Upper lobe of left lung (tissue), 6 donors: ENCODE results near the gene DGLUCY. TPM values are rescaled to one million over a fixed set of nuclear protein-coding genes. Genes with fewer than 3 reads are reported as not detected.

Experiments
- ATAC-seq, 2 donors: fragments of 200-7000 bp; cut with Tn5 transposase; one replicate each; pipeline ENCODE4 v1.9.1; 2022; ENCODE audit warnings: mild to moderate bottlenecking in 2 of 2, moderate library complexity in 2 of 2; ENCODE audit not compliant: low FRiP score in 2 of 2
- DNase-seq, 2 donors: peaks; one replicate each; pipeline ENCODE4 v3.0.0-alpha.2; 2019 to 2020
- H3K27ac ChIP-seq, 4 donors: fragments of 200-600 bp; sonication (generic); one replicate each; pipeline ENCODE4 v1.5.1; 2016 to 2019
- H3K27me3 ChIP-seq, 4 donors: fragments of 200-600 bp; sonication (generic); one replicate each; pipeline ENCODE4 v1.5.1; 2017 to 2019
- H3K36me3 ChIP-seq, 4 donors: fragments of 200-600 bp; sonication (generic); one replicate each; pipeline ENCODE4 v1.5.1; 2016 to 2019
- H3K4me1 ChIP-seq, 4 donors: fragments of 200-600 bp; sonication (generic); one replicate each; pipeline ENCODE4 v1.5.1; 2018 to 2019
- H3K4me3 ChIP-seq, 4 donors: fragments of 200-600 bp; sonication (generic); one replicate each; pipeline ENCODE4 v1.5.1; 2017 to 2019; ENCODE audit warnings: mild to moderate bottlenecking in 2 of 4, moderate library complexity in 1 of 4
- H3K9me3 ChIP-seq, 4 donors: fragments of 200-600 bp; sonication (generic); one replicate each; pipeline ENCODE4 v1.5.1; 2018 to 2019
- CTCF ChIP-seq, 6 experiments: fragments of 450-650 bp in 4 of 6; fragments of 200-600 bp in 2 of 6; sonication (generic) in 2 of 6; IDR thresholded peaks; one replicate each; pipeline ENCODE4 v1.5.1; 2016 to 2019; ENCODE audit warnings: antibody characterized with exemption in 6 of 6
- EP300 ChIP-seq, 4 donors: sonication (generic); formaldehyde crosslinking; IDR thresholded peaks; one replicate each; pipeline ENCODE4 v1.5.1; 2017; ENCODE audit warnings: antibody characterized with exemption in 4 of 4, control low read depth in 2 of 4
- POLR2A ChIP-seq, 4 donors: fragments of 450-650 bp; IDR thresholded peaks; one replicate each; pipeline ENCODE4 v1.5.1; 2016 to 2017; ENCODE audit warnings: antibody characterized with exemption in 4 of 4, mild to moderate bottlenecking in 2 of 4
- POLR2AphosphoS5 ChIP-seq, 2 donors: sonication (generic); formaldehyde crosslinking; IDR thresholded peaks; one replicate each; pipeline ENCODE4 v1.5.1; 2017; ENCODE audit warnings: antibody characterized with exemption in 2 of 2
- WGBS, 2 donors: methylation state at CpG; one replicate each; pipeline ENCODE4 v1.1.5; 2017 to 2018; 5-methylcytosine and 5-hydroxymethylcytosine counted together
- total RNA-seq, 6 donors: library from RNA; depleted of rRNA in 4 of 6; stranded (reverse); fragments of >200 nt in 4 of 6; gene quantifications; one replicate each; pipeline versions ENCODE4 v1.1.0 to v1.2.1, GENCODE V29; 2016 to 2021
- donor health status: DM: no; HTN: no; CAD: no; lungs with moderate emphysema.
- donor health status: DM: no; HTN: yes; CAD: no; lungs with severe emphysema.

Gene DGLUCY
- total RNA-seq, 6 donors from 2014 or later, result 54.7 to 141 (median 80.3) TPM

- TF ChIP-seq EP300 (IDR thresholded peaks at IDR 0.05) (no peak), CTCF (IDR thresholded peaks at IDR 0.05) (no peak), POLR2A (IDR thresholded peaks at IDR 0.05) (no peak), POLR2AphosphoS5 (IDR thresholded peaks at IDR 0.05) (no peak)
- H3K36me3 ChIP-seq, result peaks cover 0 to 25% (median 13%) of the 10 kb centered on the region in 4 donors
- H3K27me3 ChIP-seq, result no peaks in the 10 kb centered on the region
- no peak for DNase-seq
- 60 to 68% methylated on average over 24 of the region's 24 CpGs for WGBS, 2 donors
- H3K27ac ChIP-seq, result peak overlapping the region in 2 of 4 donors; percentile 65 to 72
- no peaks in the 10 kb centered on the region for H3K9me3 ChIP-seq
- ATAC-seq, result peak in 1 of 2 donors; percentile 23
- H3K4me1 ChIP-seq, result peaks cover 10 to 29% (median 18%) of the 10 kb centered on the region in 4 donors
- peak overlapping the region in 3 of 4 donors; percentile 10 to 29 (median 24) for H3K4me3 ChIP-seq
Observed at GRCh38 chr14:91269076-91269991, 155.5 kb downstream of the DGLUCY start.

GRCh38 chr14:91270188-91270587, 156.3 kb downstream of the DGLUCY start:
- peaks cover 0 to 33% (median 16%) of the 10 kb centered on the region in 4 donors for H3K36me3 ChIP-seq
- no peak overlapping the region for H3K4me3 ChIP-seq
- peaks cover 5 to 21% (median 13%) of the 10 kb centered on the region in 4 donors for H3K4me1 ChIP-seq
- no peaks in the 10 kb centered on the region for H3K27me3 ChIP-seq
- DNase-seq, result no peak
- peak overlapping the region in 2 of 4 donors; percentile 65 to 72 for H3K27ac ChIP-seq
- ATAC-seq, result no peak
- no peaks in the 10 kb centered on the region for H3K9me3 ChIP-seq
- WGBS, 2 donors, result 95 to 98% methylated on average over 6 of the region's 6 CpGs
- TF ChIP-seq EP300 (IDR thresholded peaks at IDR 0.05), result no peak
- no peak for TF ChIP-seq POLR2A (IDR thresholded peaks at IDR 0.05)
- no peak for TF ChIP-seq POLR2AphosphoS5 (IDR thresholded peaks at IDR 0.05)
- TF ChIP-seq CTCF (IDR thresholded peaks at IDR 0.05), result no peak

- TF ChIP-seq POLR2AphosphoS5 (IDR thresholded peaks at IDR 0.05), result no peak
- no peak for TF ChIP-seq EP300 (IDR thresholded peaks at IDR 0.05)
- TF ChIP-seq POLR2A (IDR thresholded peaks at IDR 0.05), result no peak
- no peak for TF ChIP-seq CTCF (IDR thresholded peaks at IDR 0.05)
- H3K27ac ChIP-seq, result no peak overlapping the region
- 59 to 61% methylated on average over 4 to 5 of the region's 8 CpGs for WGBS, 2 donors
- peaks cover 0 to 36% (median 16%) of the 10 kb centered on the region in 4 donors for H3K36me3 ChIP-seq
- no peak for ATAC-seq
- H3K4me3 ChIP-seq, result no peak overlapping the region
- DNase-seq, result no peak
- H3K9me3 ChIP-seq, result no peaks in the 10 kb centered on the region
- no peaks in the 10 kb centered on the region for H3K27me3 ChIP-seq
- peaks cover 5 to 21% (median 13%) of the 10 kb centered on the region in 4 donors for H3K4me1 ChIP-seq
Observed at GRCh38 chr14:91270619-91271018, 156.7 kb downstream of the DGLUCY start.

- H3K36me3 ChIP-seq, result peaks cover 4 to 41% (median 19%) of the 10 kb centered on the region in 4 donors
- no peak for DNase-seq
- ATAC-seq, result no peak
- 94 to 96% methylated on average over 8 to 9 of the region's 9 CpGs for WGBS, 2 donors
- H3K4me1 ChIP-seq, result peaks cover 5 to 21% (median 13%) of the 10 kb centered on the region in 4 donors
- no peaks in the 10 kb centered on the region for H3K9me3 ChIP-seq
- H3K27me3 ChIP-seq, result no peaks in the 10 kb centered on the region
- no peak overlapping the region for H3K4me3 ChIP-seq
- peak overlapping the region in 1 of 4 donors; percentile 44 for H3K27ac ChIP-seq
- no peak for TF ChIP-seq EP300 (IDR thresholded peaks at IDR 0.05)
Observed at GRCh38 chr14:91271639-91272038, 157.8 kb downstream of the DGLUCY start.
